BJ (cell line): ENCODE measurements around the gene GALNT7. TPM values are rescaled to one million over a fixed set of nuclear protein-coding genes. Genes with fewer than 3 reads are reported as not detected.

ENCODE experiments used
- CTCF ChIA-PET: fragments of 350-600 bp; formaldehyde crosslinking; extraction: SDS; loops from one replicate; lab custom pipeline; 2021; ENCODE audit warnings: antibody characterized with exemption, inconsistent platforms; lab: Yijun Ruan, JAX
- POLR2A ChIA-PET: fragments of 300-600 bp; sonication (Branson Sonifier 250); formaldehyde crosslinking; extraction: SDS; loops from one replicate; lab custom pipeline; 2021; ENCODE audit warnings: antibody characterized with exemption; lab: Charles Lee
- DNase-seq: peaks from one replicate; pipeline ENCODE4 v3.0.0-alpha.2; 2011; ENCODE audit warnings: low read depth
- H3K27me3 ChIP-seq: 2 replicates; pipeline ENCODE4 v1.6.0; 2011; ENCODE audit warnings: low read length; ENCODE audit not compliant: control insufficient read depth, insufficient read depth
- H3K36me3 ChIP-seq: 2 replicates; pipeline ENCODE4 v1.5.1; 2011; ENCODE audit warnings: low read length; ENCODE audit not compliant: control insufficient read depth, insufficient read depth
- H3K4me3 ChIP-seq: 2 replicates; pipeline ENCODE4 v1.5.1; 2011; ENCODE audit warnings: low read depth, mild to moderate bottlenecking, control low read depth, low read length
- CTCF ChIP-seq: IDR thresholded peaks from 2 replicates; pipeline ENCODE4 v1.5.1; 2011; ENCODE audit warnings: low read depth, mild to moderate bottlenecking, control low read depth, inconsistent platforms, low read length, moderate library complexity; ENCODE audit not compliant: insufficient read depth
- polyA plus RNA-seq: library from polyadenylated mRNA; depleted of rRNA; stranded (reverse); fragments of >200 nt; gene quantifications from 2 replicates; pipeline ENCODE4 v1.2.3, GENCODE V29; 2011

GALNT7 gene
- polyA plus RNA-seq, 1 experiment = 6.3 TPM

GRCh38 chr4:173192375-173193162 is 24.0 kb downstream of the GALNT7 start:
- Histone ChIP-seq H3K36me3 (no peaks in the 10 kb centered on the region), H3K27me3 (no peaks in the 10 kb centered on the region), H3K4me3 (no peak overlapping the region)
- no peak for TF ChIP-seq CTCF
- no peak for DNase-seq
- CTCF ChIA-PET = interaction anchor here (1.2 kb wide), 1 partner anchor 16 kb away, joined by 3 read pairs; no protein-coding TSS in a partner anchor
- POLR2A ChIA-PET = no interaction called here

GRCh38 chr4:173194157-173194556 is 25.5 kb downstream of the GALNT7 start:
- no peak for DNase-seq
- TF ChIP-seq CTCF = no peak
- ChIA-PET POLR2A (no interaction called here), CTCF (interaction anchor here (1.8 kb wide), 1 partner anchor 12 kb away, joined by 5 read pairs; no protein-coding TSS in a partner anchor)
- Histone ChIP-seq H3K27me3 (no peaks in the 10 kb centered on the region), H3K4me3 (no peak overlapping the region), H3K36me3 (no peaks in the 10 kb centered on the region)

- POLR2A ChIA-PET = no interaction called here
- TF ChIP-seq CTCF = no peak
- H3K4me3 ChIP-seq = no peak overlapping the region
- no peaks in the 10 kb centered on the region for H3K36me3 ChIP-seq
- no peak for DNase-seq
- no peaks in the 10 kb centered on the region for H3K27me3 ChIP-seq
- CTCF ChIA-PET = interaction anchor here (0.7 to 1.8 kb wide), 2 partner anchors 11 to 199 kb away, joined by 3 to 5 read pairs; no protein-coding TSS in a partner anchor
These were observed 26.5 kb downstream of the GALNT7 start for GRCh38 chr4:173195109-173195508.

GRCh38 chr4:173199553-173199952 is 30.9 kb downstream of the GALNT7 start:
- Histone ChIP-seq H3K4me3 (no peak overlapping the region), H3K36me3 (no peaks in the 10 kb centered on the region), H3K27me3 (no peaks in the 10 kb centered on the region)
- POLR2A ChIA-PET = no interaction called here
- TF ChIP-seq CTCF = no peak
- CTCF ChIA-PET = interaction anchor here (1.1 kb wide), 1 partner anchor 58 kb away, joined by 3 read pairs; no protein-coding TSS in a partner anchor
- DNase-seq = no peak

- CTCF ChIA-PET = no interaction called here
- no peaks in the 10 kb centered on the region for H3K36me3 ChIP-seq
- TF ChIP-seq CTCF = no peak
These were observed 31.7 kb downstream of the GALNT7 start for GRCh38 chr4:173200103-173200884.

More at GRCh38 chr4:173200103-173200884, 31.7 kb downstream of the GALNT7 start:
- no peak overlapping the region for H3K4me3 ChIP-seq
- no peak for DNase-seq
- POLR2A ChIA-PET = no interaction called here
- no peaks in the 10 kb centered on the region for H3K27me3 ChIP-seq
